HCT116 (cell line): ENCODE results near the gene AXIN1.

ENCODE experiments used
- CEBPB ChIP-seq: IDR thresholded peaks from 2 replicates; pipeline ENCODE4 v1.6.1; 2012; ENCODE audit warnings: low read depth
- ELF1 ChIP-seq: IDR thresholded peaks from 2 replicates; pipeline ENCODE4 v1.6.1; 2012; ENCODE audit warnings: low read depth, borderline replicate concordance
- EZH2phosphoT487 ChIP-seq: fragments of 200-600 bp; IDR thresholded peaks from 2 replicates; pipeline ENCODE4 v1.6.1; 2018; ENCODE audit warnings: antibody characterized with exemption, borderline replicate concordance
- JUND ChIP-seq: IDR thresholded peaks from 2 replicates; pipeline ENCODE4 v1.6.1; 2012
- POLR2AphosphoS5 ChIP-seq: IDR thresholded peaks from 2 replicates; pipeline ENCODE4 v1.6.1; 2011; ENCODE audit warnings: mild to moderate bottlenecking, low read depth, low read length, moderate library complexity
- RAD21 ChIP-seq: IDR thresholded peaks from 2 replicates; pipeline ENCODE4 v1.6.1; 2012; ENCODE audit warnings: low read depth, mild to moderate bottlenecking
- ZNF274 ChIP-seq: fragments of 200-500 bp; sonication (Bioruptor generic); IDR thresholded peaks from 2 replicates; pipeline ENCODE4 v1.6.1; 2014; ENCODE audit warnings: mild to moderate bottlenecking, low read depth, low read length, inconsistent platforms
- TF ChIP-seq, protein P1 (sequence below), 3 experiments: fragments of 200-600 bp in 1 of 3; sonication (generic) in 1 of 3; IDR thresholded peaks in 2 of 3; conservative IDR thresholded peaks in 1 of 3; 2 replicates each; pipeline ENCODE4 v1.5.1; 2012 to 2017; ENCODE audit warnings: low read depth in 2 of 3, low read length in 2 of 3, antibody characterized with exemption in 1 of 3, borderline replicate concordance in 1 of 3, control low read depth in 1 of 3, mild to moderate bottlenecking in 1 of 3, mixed read lengths in 1 of 3, mixed run types in 1 of 3, moderate library complexity in 1 of 3; ENCODE audit not compliant: insufficient read depth in 1 of 3
- TF ChIP-seq, protein P2 (sequence below): IDR thresholded peaks from 2 replicates; pipeline ENCODE4 v1.6.1; 2012; ENCODE audit warnings: low read depth

- TF ChIP-seq ZNF274 = no peak
- TF ChIP-seq CEBPB = no peak
- TF ChIP-seq, protein P1, sequence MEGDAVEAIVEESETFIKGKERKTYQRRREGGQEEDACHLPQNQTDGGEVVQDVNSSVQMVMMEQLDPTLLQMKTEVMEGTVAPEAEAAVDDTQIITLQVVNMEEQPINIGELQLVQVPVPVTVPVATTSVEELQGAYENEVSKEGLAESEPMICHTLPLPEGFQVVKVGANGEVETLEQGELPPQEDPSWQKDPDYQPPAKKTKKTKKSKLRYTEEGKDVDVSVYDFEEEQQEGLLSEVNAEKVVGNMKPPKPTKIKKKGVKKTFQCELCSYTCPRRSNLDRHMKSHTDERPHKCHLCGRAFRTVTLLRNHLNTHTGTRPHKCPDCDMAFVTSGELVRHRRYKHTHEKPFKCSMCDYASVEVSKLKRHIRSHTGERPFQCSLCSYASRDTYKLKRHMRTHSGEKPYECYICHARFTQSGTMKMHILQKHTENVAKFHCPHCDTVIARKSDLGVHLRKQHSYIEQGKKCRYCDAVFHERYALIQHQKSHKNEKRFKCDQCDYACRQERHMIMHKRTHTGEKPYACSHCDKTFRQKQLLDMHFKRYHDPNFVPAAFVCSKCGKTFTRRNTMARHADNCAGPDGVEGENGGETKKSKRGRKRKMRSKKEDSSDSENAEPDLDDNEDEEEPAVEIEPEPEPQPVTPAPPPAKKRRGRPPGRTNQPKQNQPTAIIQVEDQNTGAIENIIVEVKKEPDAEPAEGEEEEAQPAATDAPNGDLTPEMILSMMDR (IDR thresholded peaks at IDR 0.05 in 2 of 3, conservative IDR thresholded peaks at IDR 0.05 in 1 of 3; ENCODE audit: borderline replicate concordance in 1 of 3, insufficient read depth in 1 of 3, low read depth in 2 of 3, low read length in 2 of 3) = no peak
- TF ChIP-seq ELF1 = no peak
- no peak for TF ChIP-seq RAD21
- no peak for TF ChIP-seq JUND
- no peak for TF ChIP-seq POLR2AphosphoS5
- TF ChIP-seq, protein P2, sequence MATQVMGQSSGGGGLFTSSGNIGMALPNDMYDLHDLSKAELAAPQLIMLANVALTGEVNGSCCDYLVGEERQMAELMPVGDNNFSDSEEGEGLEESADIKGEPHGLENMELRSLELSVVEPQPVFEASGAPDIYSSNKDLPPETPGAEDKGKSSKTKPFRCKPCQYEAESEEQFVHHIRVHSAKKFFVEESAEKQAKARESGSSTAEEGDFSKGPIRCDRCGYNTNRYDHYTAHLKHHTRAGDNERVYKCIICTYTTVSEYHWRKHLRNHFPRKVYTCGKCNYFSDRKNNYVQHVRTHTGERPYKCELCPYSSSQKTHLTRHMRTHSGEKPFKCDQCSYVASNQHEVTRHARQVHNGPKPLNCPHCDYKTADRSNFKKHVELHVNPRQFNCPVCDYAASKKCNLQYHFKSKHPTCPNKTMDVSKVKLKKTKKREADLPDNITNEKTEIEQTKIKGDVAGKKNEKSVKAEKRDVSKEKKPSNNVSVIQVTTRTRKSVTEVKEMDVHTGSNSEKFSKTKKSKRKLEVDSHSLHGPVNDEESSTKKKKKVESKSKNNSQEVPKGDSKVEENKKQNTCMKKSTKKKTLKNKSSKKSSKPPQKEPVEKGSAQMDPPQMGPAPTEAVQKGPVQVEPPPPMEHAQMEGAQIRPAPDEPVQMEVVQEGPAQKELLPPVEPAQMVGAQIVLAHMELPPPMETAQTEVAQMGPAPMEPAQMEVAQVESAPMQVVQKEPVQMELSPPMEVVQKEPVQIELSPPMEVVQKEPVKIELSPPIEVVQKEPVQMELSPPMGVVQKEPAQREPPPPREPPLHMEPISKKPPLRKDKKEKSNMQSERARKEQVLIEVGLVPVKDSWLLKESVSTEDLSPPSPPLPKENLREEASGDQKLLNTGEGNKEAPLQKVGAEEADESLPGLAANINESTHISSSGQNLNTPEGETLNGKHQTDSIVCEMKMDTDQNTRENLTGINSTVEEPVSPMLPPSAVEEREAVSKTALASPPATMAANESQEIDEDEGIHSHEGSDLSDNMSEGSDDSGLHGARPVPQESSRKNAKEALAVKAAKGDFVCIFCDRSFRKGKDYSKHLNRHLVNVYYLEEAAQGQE = no peak
- TF ChIP-seq EZH2phosphoT487 = no peak
Observed at GRCh38 chr16:321532-321931, 31.0 kb downstream of the AXIN1 start.
